LNCAP (cell line): ENCODE data around the gene AHCYL2.

Experiments
- TF ChIP-seq, protein P1 (sequence below): fragments of 450-650 bp; IDR thresholded peaks from 2 replicates; pipeline ENCODE4 v1.5.1; 2017; ENCODE audit warnings: mild to moderate bottlenecking

Gene AHCYL2

DNA sequence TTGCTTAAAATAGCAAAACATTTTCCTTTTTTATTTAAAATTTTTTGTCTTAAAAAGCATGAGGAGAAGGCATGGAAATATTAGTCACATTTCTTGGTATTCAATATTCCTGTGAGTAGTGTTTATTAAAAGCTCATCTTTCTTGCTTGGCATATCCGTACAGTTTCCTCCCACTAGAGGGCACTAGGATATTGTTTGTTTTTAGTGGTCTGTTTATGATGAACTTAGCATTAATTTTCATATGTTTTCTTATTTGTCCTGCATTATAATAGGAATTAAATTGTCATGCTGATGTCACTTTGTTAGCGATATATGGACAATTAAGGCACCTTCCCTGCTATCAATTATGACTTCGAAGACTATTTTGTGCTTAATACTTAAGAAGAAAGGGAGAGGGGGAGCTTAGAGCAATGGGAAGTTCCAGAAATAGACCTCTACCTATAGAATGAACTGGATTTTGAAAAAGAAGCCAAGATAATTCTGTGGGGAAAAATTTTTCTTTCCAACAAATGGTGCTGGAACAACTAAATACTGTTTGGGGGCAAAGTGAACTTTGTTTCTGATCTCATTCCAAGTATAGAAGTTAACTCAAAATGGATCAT is 118.4 kb downstream of the AHCYL2 start:
- TF ChIP-seq, protein P1, sequence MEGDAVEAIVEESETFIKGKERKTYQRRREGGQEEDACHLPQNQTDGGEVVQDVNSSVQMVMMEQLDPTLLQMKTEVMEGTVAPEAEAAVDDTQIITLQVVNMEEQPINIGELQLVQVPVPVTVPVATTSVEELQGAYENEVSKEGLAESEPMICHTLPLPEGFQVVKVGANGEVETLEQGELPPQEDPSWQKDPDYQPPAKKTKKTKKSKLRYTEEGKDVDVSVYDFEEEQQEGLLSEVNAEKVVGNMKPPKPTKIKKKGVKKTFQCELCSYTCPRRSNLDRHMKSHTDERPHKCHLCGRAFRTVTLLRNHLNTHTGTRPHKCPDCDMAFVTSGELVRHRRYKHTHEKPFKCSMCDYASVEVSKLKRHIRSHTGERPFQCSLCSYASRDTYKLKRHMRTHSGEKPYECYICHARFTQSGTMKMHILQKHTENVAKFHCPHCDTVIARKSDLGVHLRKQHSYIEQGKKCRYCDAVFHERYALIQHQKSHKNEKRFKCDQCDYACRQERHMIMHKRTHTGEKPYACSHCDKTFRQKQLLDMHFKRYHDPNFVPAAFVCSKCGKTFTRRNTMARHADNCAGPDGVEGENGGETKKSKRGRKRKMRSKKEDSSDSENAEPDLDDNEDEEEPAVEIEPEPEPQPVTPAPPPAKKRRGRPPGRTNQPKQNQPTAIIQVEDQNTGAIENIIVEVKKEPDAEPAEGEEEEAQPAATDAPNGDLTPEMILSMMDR: peak; percentile 80

DNA sequence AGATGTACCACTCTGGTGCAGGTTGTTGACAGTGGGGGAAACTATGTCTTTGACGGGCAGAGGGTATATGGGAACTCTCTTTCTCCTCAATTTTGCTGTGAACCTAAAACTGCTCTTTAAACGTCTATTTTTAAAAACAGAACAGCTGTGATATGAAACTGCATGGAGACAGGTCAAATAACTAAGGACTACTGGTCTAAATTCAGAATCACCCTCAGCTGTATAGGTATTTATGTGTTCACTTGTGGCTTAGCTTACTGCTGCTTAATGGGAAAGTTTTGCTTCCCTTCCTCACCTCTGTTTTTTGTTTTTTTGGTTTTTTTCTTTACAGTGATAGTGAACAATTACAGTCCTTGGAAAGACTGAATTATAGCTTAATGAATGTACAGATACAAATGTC is 122.5 kb downstream of the AHCYL2 start:
- TF ChIP-seq, protein P1: no peak

DNA sequence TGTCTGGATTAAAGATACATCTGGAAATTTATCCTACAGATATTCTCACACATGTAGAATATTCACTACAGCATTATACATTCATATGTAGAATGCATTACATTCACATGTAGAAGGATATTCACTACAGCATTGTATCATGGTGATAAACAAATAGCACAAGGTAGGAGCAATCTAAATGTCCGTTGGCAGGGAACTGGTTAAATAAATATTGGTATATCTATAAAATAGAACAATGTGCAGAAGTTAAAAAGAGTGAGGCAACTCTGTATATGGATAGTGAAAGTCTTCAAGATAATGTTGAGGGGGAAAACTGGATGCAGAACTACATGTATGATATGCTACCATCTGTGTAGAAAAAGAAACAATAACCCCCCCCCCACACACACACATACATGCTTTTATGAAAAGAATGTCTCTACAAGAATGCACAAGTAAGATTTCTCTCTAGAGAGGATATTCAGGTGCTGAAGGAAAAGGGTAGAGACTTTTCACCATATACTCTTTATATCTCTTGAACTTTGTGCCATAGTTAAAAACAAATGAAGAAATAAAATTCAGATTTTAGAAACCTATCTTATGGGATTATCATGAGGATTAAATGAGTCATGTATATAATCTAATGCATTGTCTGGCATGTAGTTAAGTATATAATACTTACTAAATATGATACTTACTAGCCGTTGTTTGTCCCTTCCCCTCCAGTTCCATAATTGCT is 123.4 kb downstream of the AHCYL2 start:
- TF ChIP-seq, protein P1: no peak

DNA sequence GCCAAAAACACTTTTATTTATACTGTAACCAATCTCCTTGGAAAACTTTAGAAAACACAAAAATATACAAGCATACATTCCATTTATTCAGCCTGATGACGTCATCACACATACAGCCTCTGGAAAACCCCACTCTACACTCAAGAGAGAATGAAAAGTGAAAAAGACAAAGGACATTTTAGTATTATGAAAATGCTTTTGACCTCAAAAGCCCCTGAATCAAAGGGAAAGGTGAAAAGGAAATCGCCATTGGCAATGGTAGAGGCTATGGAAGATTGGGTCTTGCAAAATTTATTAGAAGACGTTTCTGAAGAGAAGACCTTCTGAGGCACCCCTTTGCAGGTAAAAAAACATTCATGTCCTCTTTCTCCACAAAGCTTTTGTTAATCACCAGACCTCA is 126.5 kb downstream of the AHCYL2 start:
- TF ChIP-seq, protein P1: no peak

DNA sequence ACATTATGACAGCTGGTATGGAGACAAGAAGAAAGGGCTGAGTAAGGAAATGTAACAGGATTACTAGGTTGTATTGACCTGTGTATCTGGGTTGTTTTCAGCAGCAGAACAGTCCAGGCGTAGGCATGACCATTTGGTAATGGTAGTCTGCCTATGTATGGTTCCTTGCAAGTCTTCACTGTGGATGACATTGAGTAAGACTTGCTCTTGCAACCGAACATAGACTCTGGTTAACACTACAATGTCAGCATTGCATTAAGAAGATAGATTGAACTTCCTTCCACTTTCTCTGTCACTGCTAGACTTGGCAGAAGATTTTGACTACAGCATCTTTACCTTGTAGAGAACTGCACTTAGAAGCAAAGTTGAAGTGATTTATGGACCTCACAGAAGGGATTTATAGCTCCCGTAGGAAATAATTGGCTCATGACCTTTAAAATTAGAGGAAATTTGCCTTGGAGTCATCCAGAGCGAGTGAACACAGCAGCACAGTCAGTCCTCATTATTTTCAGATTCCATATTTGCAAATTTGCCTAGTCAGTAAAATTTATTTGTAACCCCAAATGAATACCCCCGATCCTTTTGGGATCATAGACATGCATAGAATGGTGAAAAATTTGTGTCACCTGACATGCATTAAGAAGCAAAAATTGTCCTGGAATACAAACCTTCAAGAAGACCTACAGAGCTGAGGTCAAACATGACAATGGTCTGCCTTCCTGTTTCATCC is 129.8 kb downstream of the AHCYL2 start:
- TF ChIP-seq, protein P1: no peak

DNA sequence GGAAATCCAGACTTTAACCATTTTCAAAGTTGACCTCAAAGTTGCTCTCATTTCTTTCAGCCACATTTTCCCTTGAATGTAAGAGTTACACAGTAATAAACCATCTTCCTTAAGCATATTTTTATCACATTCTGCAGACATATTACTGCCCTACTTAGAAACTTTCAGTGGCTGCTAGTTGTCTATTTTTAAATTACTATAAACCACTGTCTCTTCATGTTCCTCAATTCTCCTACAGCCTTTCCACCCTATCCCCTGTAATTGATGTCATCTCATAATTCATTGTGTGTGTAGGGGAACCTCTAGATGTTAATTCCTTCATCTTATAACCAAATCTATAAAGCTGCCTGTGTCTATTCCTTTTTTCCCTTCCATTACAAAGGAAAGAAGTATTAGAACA is 131.3 kb downstream of the AHCYL2 start:
- TF ChIP-seq, protein P1: no peak

DNA sequence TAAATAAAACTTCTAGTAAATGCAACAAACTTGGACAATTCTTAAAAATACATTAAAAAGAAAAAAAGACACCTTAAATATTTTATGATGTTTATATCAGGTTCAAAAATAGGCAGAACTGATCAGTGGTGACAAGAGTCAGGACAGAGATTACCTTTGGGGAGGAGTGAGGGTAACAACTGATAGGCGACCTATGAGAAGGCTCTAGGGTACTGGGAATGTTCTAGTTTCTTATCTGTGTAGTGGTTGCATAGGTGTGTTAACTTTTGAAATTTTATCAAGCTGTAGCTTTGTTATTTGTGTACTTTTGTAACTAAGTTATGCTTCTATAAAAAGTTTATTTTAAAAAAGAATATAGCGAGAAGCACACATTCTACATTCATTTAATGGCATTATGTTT is 134.3 kb downstream of the AHCYL2 start:
- TF ChIP-seq, protein P1: no peak
